ENCODE measurements around the gene SYN1. TPM values are rescaled to one million over a fixed set of nuclear protein-coding genes. Genes with fewer than 3 reads are reported as not detected.

Gene SYN1
- total RNA-seq, 3 donors from 2014 or later (not counting 1 experiment from before 2014, with no cell fraction given): 0.40 TPM; not detected in 2

- peaks cover 4 to 14% of the 10 kb centered on the region in 2 donors for H3K4me1 Mint-ChIP-seq
- no peak for TF ChIP-seq CTCF (IDR thresholded peaks at IDR 0.05)
- H3K27ac Mint-ChIP-seq: peak overlapping the region in 1 of 2 donors; percentile 45
- no peaks in the 10 kb centered on the region for H3K36me3 Mint-ChIP-seq
- Histone ChIP-seq H3K36me3 (ENCODE audit: control insufficient read depth, insufficient read depth, low read length) (peaks cover 28% of the 10 kb centered on the region), H3K27me3 (ENCODE audit: control insufficient read depth, insufficient read depth, low read length) (no peaks in the 10 kb centered on the region), H3K4me1 (ENCODE audit: control insufficient read depth, insufficient read depth, low read length) (peaks cover 8% of the 10 kb centered on the region), H3K9me3 (ENCODE audit: control insufficient read depth, insufficient read depth, low read length) (no peaks in the 10 kb centered on the region), H3K4me3 (ENCODE audit: low read length) (no peak overlapping the region), H3K27ac (ENCODE audit: low read length) (no peak overlapping the region)
- peak overlapping the region; percentile 22 for H3K4me3 Mint-ChIP-seq
- intact Hi-C loops (cut with micrococcal nuclease): no loop called here
- H3K27me3 Mint-ChIP-seq (ENCODE audit: low read depth in 2 of 2): peaks cover 0 to 15% of the 10 kb centered on the region in 2 donors
- peak in 1 of 3 donors; percentile 11 for ATAC-seq
- DNase-seq: no peak
- no peaks in the 10 kb centered on the region for H3K9me3 Mint-ChIP-seq
- WGBS (ENCODE audit: insufficient coverage): 68% methylated on average over 20 of the region's 20 CpGs
Measured at GRCh38 chrX:47573341-47574075, 46.1 kb downstream of the SYN1 start.

GRCh38 chrX:47572773-47573340 is 46.8 kb downstream of the SYN1 start:
- Histone ChIP-seq H3K4me1 (ENCODE audit: control insufficient read depth, insufficient read depth, low read length) (peaks cover 8% of the 10 kb centered on the region), H3K27me3 (ENCODE audit: control insufficient read depth, insufficient read depth, low read length) (no peaks in the 10 kb centered on the region), H3K36me3 (ENCODE audit: control insufficient read depth, insufficient read depth, low read length) (peaks cover 34% of the 10 kb centered on the region), H3K4me3 (ENCODE audit: low read length) (no peak overlapping the region), H3K27ac (ENCODE audit: low read length) (no peak overlapping the region), H3K9me3 (ENCODE audit: control insufficient read depth, insufficient read depth, low read length) (no peaks in the 10 kb centered on the region)
- H3K27ac Mint-ChIP-seq: peak overlapping the region in 1 of 2 donors; percentile 45
- intact Hi-C loops (cut with micrococcal nuclease): no loop called here
- WGBS (ENCODE audit: insufficient coverage): 82% methylated on average over 9 of the region's 9 CpGs
- DNase-seq: no peak
- no peak for ATAC-seq
- H3K36me3 Mint-ChIP-seq: no peaks in the 10 kb centered on the region
- no peaks in the 10 kb centered on the region for H3K9me3 Mint-ChIP-seq
- no peak overlapping the region for H3K4me3 Mint-ChIP-seq
- TF ChIP-seq CTCF (IDR thresholded peaks at IDR 0.05): no peak
- H3K4me1 Mint-ChIP-seq: peaks cover 4 to 14% of the 10 kb centered on the region in 2 donors
- peaks cover 0 to 10% of the 10 kb centered on the region in 2 donors for H3K27me3 Mint-ChIP-seq (ENCODE audit: low read depth in 2 of 2)

GRCh38 chrX:47571896-47572295 is 47.8 kb downstream of the SYN1 start:
- H3K27ac ChIP-seq (ENCODE audit: low read length): no peak overlapping the region
- Mint-ChIP-seq H3K9me3 (no peaks in the 10 kb centered on the region), H3K36me3 (no peaks in the 10 kb centered on the region), H3K27ac (no peak overlapping the region), H3K27me3 (ENCODE audit: low read depth in 2 of 2) (peaks cover 0 to 10% of the 10 kb centered on the region in 2 donors), H3K4me1 (peaks cover 4 to 14% of the 10 kb centered on the region in 2 donors), H3K4me3 (no peak overlapping the region)
- peaks cover 42% of the 10 kb centered on the region for H3K36me3 ChIP-seq (ENCODE audit: control insufficient read depth, insufficient read depth, low read length)
- no peak overlapping the region for H3K4me3 ChIP-seq (ENCODE audit: low read length)
- DNase-seq: no peak
- H3K27me3 ChIP-seq (ENCODE audit: control insufficient read depth, insufficient read depth, low read length): no peaks in the 10 kb centered on the region
- TF ChIP-seq CTCF (IDR thresholded peaks at IDR 0.05): no peak
- intact Hi-C loops (cut with micrococcal nuclease): no loop called here
- ATAC-seq: no peak
- 82% methylated on average over 12 of the region's 13 CpGs for whole genome bisulfite sequencing (ENCODE audit: insufficient coverage)
- H3K9me3 ChIP-seq (ENCODE audit: control insufficient read depth, insufficient read depth, low read length): no peaks in the 10 kb centered on the region
- peaks cover 8% of the 10 kb centered on the region for H3K4me1 ChIP-seq (ENCODE audit: control insufficient read depth, insufficient read depth, low read length)
